Loucy (cell line): Measurements from ENCODE around the gene SNRNP25.

Experiments
- EZH2phosphoT487 ChIP-seq: fragments of 200-600 bp; IDR thresholded peaks from 2 replicates; pipeline ENCODE4 v1.6.1; 2018; ENCODE audit warnings: antibody characterized with exemption, mild to moderate bottlenecking, moderate library complexity, borderline replicate concordance
- TF ChIP-seq, protein P1 (sequence below): fragments of 200-600 bp; sonication (generic); conservative IDR thresholded peaks from 2 replicates; pipeline ENCODE4 v1.5.1; 2014; ENCODE audit warnings: mild to moderate bottlenecking, antibody characterized with exemption, low read length

DNA sequence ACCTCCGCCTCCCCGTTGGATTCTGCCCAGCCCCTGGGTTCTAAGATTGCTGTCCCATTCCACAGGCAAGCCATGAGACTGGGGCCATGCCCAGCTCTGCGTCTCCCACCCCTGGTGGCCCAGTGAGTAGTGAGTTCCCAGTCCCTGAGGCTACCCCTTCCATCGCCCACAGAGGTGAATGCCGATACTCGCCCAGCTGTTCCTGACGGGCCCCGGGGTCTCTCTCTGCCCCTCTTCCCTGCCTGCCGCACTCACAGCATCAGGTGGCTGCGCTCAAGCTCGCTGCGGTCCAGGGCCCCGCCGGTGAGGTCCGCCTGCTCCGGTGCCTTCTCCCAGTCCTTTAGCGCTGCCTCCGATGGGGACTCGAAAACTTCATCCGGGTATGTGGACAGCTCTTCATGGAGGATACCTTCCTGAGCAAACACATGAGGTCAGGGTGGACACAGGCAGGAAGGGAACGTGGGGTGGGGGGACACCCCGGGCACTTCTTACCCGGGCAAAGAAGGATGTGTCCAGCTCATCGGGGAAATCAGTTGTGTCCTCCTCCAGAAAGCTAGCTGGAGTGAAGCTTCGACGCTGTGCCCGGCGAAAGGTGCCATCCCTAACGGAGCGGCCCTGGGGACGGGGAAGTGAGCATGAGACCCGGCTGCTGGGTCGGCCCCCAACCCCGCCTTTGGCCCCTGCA, 8.8 kb downstream of the SNRNP25 start:
- TF ChIP-seq, protein P1, sequence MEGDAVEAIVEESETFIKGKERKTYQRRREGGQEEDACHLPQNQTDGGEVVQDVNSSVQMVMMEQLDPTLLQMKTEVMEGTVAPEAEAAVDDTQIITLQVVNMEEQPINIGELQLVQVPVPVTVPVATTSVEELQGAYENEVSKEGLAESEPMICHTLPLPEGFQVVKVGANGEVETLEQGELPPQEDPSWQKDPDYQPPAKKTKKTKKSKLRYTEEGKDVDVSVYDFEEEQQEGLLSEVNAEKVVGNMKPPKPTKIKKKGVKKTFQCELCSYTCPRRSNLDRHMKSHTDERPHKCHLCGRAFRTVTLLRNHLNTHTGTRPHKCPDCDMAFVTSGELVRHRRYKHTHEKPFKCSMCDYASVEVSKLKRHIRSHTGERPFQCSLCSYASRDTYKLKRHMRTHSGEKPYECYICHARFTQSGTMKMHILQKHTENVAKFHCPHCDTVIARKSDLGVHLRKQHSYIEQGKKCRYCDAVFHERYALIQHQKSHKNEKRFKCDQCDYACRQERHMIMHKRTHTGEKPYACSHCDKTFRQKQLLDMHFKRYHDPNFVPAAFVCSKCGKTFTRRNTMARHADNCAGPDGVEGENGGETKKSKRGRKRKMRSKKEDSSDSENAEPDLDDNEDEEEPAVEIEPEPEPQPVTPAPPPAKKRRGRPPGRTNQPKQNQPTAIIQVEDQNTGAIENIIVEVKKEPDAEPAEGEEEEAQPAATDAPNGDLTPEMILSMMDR, result no peak
- no peak for TF ChIP-seq EZH2phosphoT487
